Panc1 (cell line): ENCODE data around the gene CDK5RAP3.

Source experiments
- CTCF ChIP-seq: fragments of 450-650 bp; IDR thresholded peaks from 2 replicates; pipeline ENCODE4 v1.5.1; 2017; ENCODE audit warnings: mild to moderate bottlenecking
- POLR2AphosphoS5 ChIP-seq: IDR thresholded peaks from 2 replicates; pipeline ENCODE4 v1.6.1; 2012; ENCODE audit warnings: mild to moderate bottlenecking, low read depth, low read length, moderate library complexity

GRCh38 chr17:48012151-48012520 is 41.2 kb downstream of the CDK5RAP3 start:
- TF ChIP-seq CTCF: no peak
- no peak for TF ChIP-seq POLR2AphosphoS5
